ENCODE measurements around the gene BSN. TPM values are rescaled to one million over a fixed set of nuclear protein-coding genes. Genes with fewer than 3 reads are reported as not detected.

Gene BSN
- total and polyA plus RNA-seq, 2 donors (not counting 1 experiment from before 2014, with no cell fraction given), result 0.03 to 0.20 TPM

DNA sequence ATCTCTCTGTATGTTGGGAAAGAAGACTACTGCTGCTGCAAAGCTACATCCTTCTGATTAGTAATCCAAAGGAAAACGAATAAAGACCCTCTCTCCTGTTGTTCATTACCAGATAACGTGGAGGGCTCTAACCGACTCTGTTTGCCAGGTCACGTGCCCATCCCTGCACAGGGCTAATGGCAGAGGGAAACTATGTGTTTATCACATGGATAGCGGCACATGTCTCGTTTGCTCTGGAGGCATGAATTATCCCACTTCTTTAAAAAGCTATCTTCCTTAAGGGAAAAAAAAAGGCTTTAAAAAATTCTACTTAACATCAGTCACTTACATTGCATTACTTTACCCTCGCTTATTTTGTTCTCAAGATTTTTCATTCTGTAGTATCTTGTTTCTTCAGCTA is 87.0 kb downstream of the BSN start:
- no peaks in the 10 kb centered on the region for H3K4me1 Mint-ChIP-seq
- intact Hi-C loops (cut with micrococcal nuclease), result no loop called here

DNA sequence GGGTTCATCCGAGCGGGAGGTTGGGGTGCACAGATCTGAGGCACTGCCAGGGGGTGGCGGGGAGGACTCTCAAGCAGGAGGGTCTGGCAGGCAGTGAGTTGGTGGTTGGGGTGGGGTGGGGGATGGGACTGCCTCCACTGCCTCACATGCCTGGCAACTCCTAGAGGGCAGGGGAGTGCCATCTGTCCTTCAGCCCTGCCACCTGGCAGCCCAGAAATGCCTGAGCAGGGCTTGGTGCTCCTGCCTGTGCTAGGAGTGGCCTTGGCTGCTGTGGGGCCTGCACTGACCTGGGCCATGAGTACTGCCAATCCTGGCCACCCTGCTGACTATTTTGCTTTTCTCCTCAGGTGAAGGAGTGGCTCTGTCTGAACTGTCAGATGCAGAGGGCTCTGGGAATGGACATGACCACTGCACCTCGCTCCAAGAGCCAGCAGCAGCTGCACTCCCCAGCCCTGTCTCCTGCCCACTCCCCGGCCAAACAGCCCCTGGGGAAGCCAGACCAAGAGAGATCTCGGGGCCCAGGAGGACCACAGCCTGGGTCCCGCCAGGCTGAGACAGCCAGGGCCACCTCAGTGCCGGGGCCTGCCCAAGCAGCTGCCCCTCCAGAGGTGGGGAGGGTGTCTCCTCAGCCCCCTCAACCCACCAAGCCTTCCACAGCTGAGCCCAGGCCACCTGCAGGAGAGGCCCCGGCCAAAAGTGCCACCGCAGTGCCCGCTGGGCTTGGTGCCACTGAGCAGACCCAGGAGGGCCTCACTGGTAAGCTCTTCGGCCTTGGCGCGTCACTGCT is 87.8 kb downstream of the BSN start:
- POLR2A ChIA-PET, result no interaction called here
- Histone ChIP-seq H3K27ac (ENCODE audit: low read length in 2 of 2) (no peak overlapping the region), H2AFZ (ENCODE audit: insufficient read depth, low read depth, low read length, poor library complexity, severe bottlenecking) (no peak overlapping the region), H3K9me3 (ENCODE audit: control extremely low read depth in 1 of 3, control insufficient read depth in 2 of 3, insufficient read depth in 1 of 3, low read length in 2 of 3) (no peaks in the 10 kb centered on the region), H4K20me1 (ENCODE audit: control insufficient read depth, insufficient read depth, low read length, poor library complexity, severe bottlenecking) (no peaks in the 10 kb centered on the region), H3K9ac (ENCODE audit: low read length) (no peak overlapping the region), H3K4me2 (replicated peaks; ENCODE audit: low read depth, low read length, poor library complexity, severe bottlenecking) (no peak overlapping the region), H3K4me1 (ENCODE audit: control insufficient read depth in 2 of 2, insufficient read depth in 2 of 2, low read length in 2 of 2) (no peaks in the 10 kb centered on the region), H3K4me3 (ENCODE audit: control extremely low read depth in 1 of 5, extremely low read depth in 1 of 5, insufficient read depth in 1 of 5, low read depth in 2 of 5, low read length in 4 of 5) (no peak overlapping the region), H3K36me3 (replicated peaks in 1 of 2; ENCODE audit: control extremely low read depth in 1 of 2, control insufficient read depth in 1 of 2, extremely low read depth in 1 of 2, insufficient read depth in 2 of 2, low read length in 1 of 2) (no peaks in the 10 kb centered on the region), H3K27me3 (replicated peaks in 1 of 4; ENCODE audit: control extremely low read depth in 1 of 4, control insufficient read depth in 3 of 4, insufficient read depth in 4 of 4, low read length in 3 of 4) (no peaks in the 10 kb centered on the region), H3K79me2 (ENCODE audit: control insufficient read depth, insufficient read depth, low read length) (no peaks in the 10 kb centered on the region)
- H3K27ac Mint-ChIP-seq, result no peak overlapping the region
- intact Hi-C loops (cut with micrococcal nuclease), result no loop called here
- DNase-seq (no peak), ATAC-seq (ENCODE audit: low read depth) (no peak)
- WGBS (ENCODE audit: insufficient coverage), result 89% methylated on average over 12 of the region's 14 CpGs
- H3K4me3 Mint-ChIP-seq, result no peak overlapping the region
- CTCF ChIA-PET, result no interaction called here
- H3K4me1 Mint-ChIP-seq, result no peaks in the 10 kb centered on the region
- H3K9me3 Mint-ChIP-seq (ENCODE audit: insufficient read depth), result no peaks in the 10 kb centered on the region
- peaks cover 3% of the 10 kb centered on the region for H3K27me3 Mint-ChIP-seq
- TF ChIP-seq, protein P1, sequence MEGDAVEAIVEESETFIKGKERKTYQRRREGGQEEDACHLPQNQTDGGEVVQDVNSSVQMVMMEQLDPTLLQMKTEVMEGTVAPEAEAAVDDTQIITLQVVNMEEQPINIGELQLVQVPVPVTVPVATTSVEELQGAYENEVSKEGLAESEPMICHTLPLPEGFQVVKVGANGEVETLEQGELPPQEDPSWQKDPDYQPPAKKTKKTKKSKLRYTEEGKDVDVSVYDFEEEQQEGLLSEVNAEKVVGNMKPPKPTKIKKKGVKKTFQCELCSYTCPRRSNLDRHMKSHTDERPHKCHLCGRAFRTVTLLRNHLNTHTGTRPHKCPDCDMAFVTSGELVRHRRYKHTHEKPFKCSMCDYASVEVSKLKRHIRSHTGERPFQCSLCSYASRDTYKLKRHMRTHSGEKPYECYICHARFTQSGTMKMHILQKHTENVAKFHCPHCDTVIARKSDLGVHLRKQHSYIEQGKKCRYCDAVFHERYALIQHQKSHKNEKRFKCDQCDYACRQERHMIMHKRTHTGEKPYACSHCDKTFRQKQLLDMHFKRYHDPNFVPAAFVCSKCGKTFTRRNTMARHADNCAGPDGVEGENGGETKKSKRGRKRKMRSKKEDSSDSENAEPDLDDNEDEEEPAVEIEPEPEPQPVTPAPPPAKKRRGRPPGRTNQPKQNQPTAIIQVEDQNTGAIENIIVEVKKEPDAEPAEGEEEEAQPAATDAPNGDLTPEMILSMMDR (IDR thresholded peaks at IDR 0.05), result no peak
- no peak for TF ChIP-seq EZH2 (IDR thresholded peaks at IDR 0.05; ENCODE audit: borderline replicate concordance, insufficient read depth, low read depth, low read length, poor library complexity, severe bottlenecking)

More for the DNA sequence above, 87.0 kb downstream of the BSN start:
- no peak overlapping the region for H3K4me3 ChIP-seq (ENCODE audit: control extremely low read depth in 1 of 5, extremely low read depth in 1 of 5, insufficient read depth in 1 of 5, low read depth in 2 of 5, low read length in 4 of 5)
- H4K20me1 ChIP-seq (ENCODE audit: control insufficient read depth, insufficient read depth, low read length, poor library complexity, severe bottlenecking), result no peaks in the 10 kb centered on the region
- H3K4me2 ChIP-seq (replicated peaks; ENCODE audit: low read depth, low read length, poor library complexity, severe bottlenecking), result no peak overlapping the region
- no peak overlapping the region for H3K27ac Mint-ChIP-seq
- no peaks in the 10 kb centered on the region for H3K4me1 ChIP-seq (ENCODE audit: control insufficient read depth in 2 of 2, insufficient read depth in 2 of 2, low read length in 2 of 2)
- peaks cover 3% of the 10 kb centered on the region for H3K27me3 Mint-ChIP-seq
- ChIA-PET POLR2A (no interaction called here), CTCF (no interaction called here)
- WGBS (ENCODE audit: insufficient coverage), result 88% methylated on average over 5 of the region's 7 CpGs
- no peak for ATAC-seq (ENCODE audit: low read depth)
- DNase-seq, result no peak
- H3K9me3 ChIP-seq (ENCODE audit: control extremely low read depth in 1 of 3, control insufficient read depth in 2 of 3, insufficient read depth in 1 of 3, low read length in 2 of 3), result no peaks in the 10 kb centered on the region
- no peaks in the 10 kb centered on the region for H3K79me2 ChIP-seq (ENCODE audit: control insufficient read depth, insufficient read depth, low read length)
- no peak overlapping the region for H3K27ac ChIP-seq (ENCODE audit: low read length in 2 of 2)
- H3K27me3 ChIP-seq (replicated peaks in 1 of 4; ENCODE audit: control extremely low read depth in 1 of 4, control insufficient read depth in 3 of 4, insufficient read depth in 4 of 4, low read length in 3 of 4), result no peaks in the 10 kb centered on the region
- TF ChIP-seq EZH2 (IDR thresholded peaks at IDR 0.05; ENCODE audit: borderline replicate concordance, insufficient read depth, low read depth, low read length, poor library complexity, severe bottlenecking), result no peak
- TF ChIP-seq, protein P1 (IDR thresholded peaks at IDR 0.05), result no peak
- H2AFZ ChIP-seq (ENCODE audit: insufficient read depth, low read depth, low read length, poor library complexity, severe bottlenecking), result no peak overlapping the region
- H3K9ac ChIP-seq (ENCODE audit: low read length), result no peak overlapping the region
- no peaks in the 10 kb centered on the region for H3K9me3 Mint-ChIP-seq (ENCODE audit: insufficient read depth)
- no peaks in the 10 kb centered on the region for H3K36me3 ChIP-seq (replicated peaks in 1 of 2; ENCODE audit: control extremely low read depth in 1 of 2, control insufficient read depth in 1 of 2, extremely low read depth in 1 of 2, insufficient read depth in 2 of 2, low read length in 1 of 2)
- H3K4me3 Mint-ChIP-seq, result no peak overlapping the region
